ENCODE measurements around the gene ATP6V1E1.

The ATP6V1E1 gene

GRCh38 chr22:17552737-17553136 is 75.8 kb downstream of the ATP6V1E1 start:
- no peaks in the 10 kb centered on the region for H3K36me3 ChIP-seq (ENCODE audit: control insufficient read depth, insufficient read depth, low read length)
- no peaks in the 10 kb centered on the region for H3K79me2 ChIP-seq
- H3K4me2 ChIP-seq (ENCODE audit: low read length): no peak overlapping the region
- no peak for TF ChIP-seq CTCF (IDR thresholded peaks at IDR 0.05)
- no peaks in the 10 kb centered on the region for H3K4me1 ChIP-seq
- no peak overlapping the region for H3K4me3 ChIP-seq (ENCODE audit: low read depth, low read length)
- no peak overlapping the region for H2AFZ ChIP-seq
- H3K9ac ChIP-seq: no peak overlapping the region
- H3K9me3 ChIP-seq (ENCODE audit: control insufficient read depth, low read length): no peaks in the 10 kb centered on the region
- no peaks in the 10 kb centered on the region for H3K27me3 ChIP-seq (ENCODE audit: control insufficient read depth, insufficient read depth, low read length)
- H3K27ac ChIP-seq: no peak overlapping the region

- no peaks in the 10 kb centered on the region for H3K79me2 ChIP-seq
- H3K4me1 ChIP-seq: no peaks in the 10 kb centered on the region
- TF ChIP-seq CTCF (IDR thresholded peaks at IDR 0.05): no peak
- no peak overlapping the region for H3K4me2 ChIP-seq (ENCODE audit: low read length)
- H3K4me3 ChIP-seq (ENCODE audit: low read depth, low read length): no peak overlapping the region
- no peak overlapping the region for H3K27ac ChIP-seq
- H3K9me3 ChIP-seq (ENCODE audit: control insufficient read depth, low read length): no peaks in the 10 kb centered on the region
- no peaks in the 10 kb centered on the region for H3K27me3 ChIP-seq (ENCODE audit: control insufficient read depth, insufficient read depth, low read length)
- no peak overlapping the region for H3K9ac ChIP-seq
- no peaks in the 10 kb centered on the region for H3K36me3 ChIP-seq (ENCODE audit: control insufficient read depth, insufficient read depth, low read length)
- H2AFZ ChIP-seq: no peak overlapping the region
Observed at GRCh38 chr22:17549655-17550054, 78.9 kb downstream of the ATP6V1E1 start.

GRCh38 chr22:17549183-17549582 is 79.4 kb downstream of the ATP6V1E1 start:
- no peaks in the 10 kb centered on the region for H3K36me3 ChIP-seq (ENCODE audit: control insufficient read depth, insufficient read depth, low read length)
- H3K27me3 ChIP-seq (ENCODE audit: control insufficient read depth, insufficient read depth, low read length): no peaks in the 10 kb centered on the region
- no peak overlapping the region for H3K4me3 ChIP-seq (ENCODE audit: low read depth, low read length)
- no peaks in the 10 kb centered on the region for H3K9me3 ChIP-seq (ENCODE audit: control insufficient read depth, low read length)
- no peak overlapping the region for H3K9ac ChIP-seq
- no peak overlapping the region for H2AFZ ChIP-seq
- H3K27ac ChIP-seq: no peak overlapping the region
- no peak overlapping the region for H3K4me2 ChIP-seq (ENCODE audit: low read length)
- no peaks in the 10 kb centered on the region for H3K79me2 ChIP-seq
- no peak for TF ChIP-seq CTCF (IDR thresholded peaks at IDR 0.05)
- no peaks in the 10 kb centered on the region for H3K4me1 ChIP-seq

GRCh38 chr22:17548756-17549035 is 79.9 kb downstream of the ATP6V1E1 start:
- no peaks in the 10 kb centered on the region for H3K36me3 ChIP-seq (ENCODE audit: control insufficient read depth, insufficient read depth, low read length)
- H3K4me2 ChIP-seq (ENCODE audit: low read length): no peak overlapping the region
- H3K4me3 ChIP-seq (ENCODE audit: low read depth, low read length): no peak overlapping the region
- no peak overlapping the region for H3K9ac ChIP-seq
- no peaks in the 10 kb centered on the region for H3K9me3 ChIP-seq (ENCODE audit: control insufficient read depth, low read length)
- no peak overlapping the region for H2AFZ ChIP-seq
- H3K27me3 ChIP-seq (ENCODE audit: control insufficient read depth, insufficient read depth, low read length): no peaks in the 10 kb centered on the region
- H3K79me2 ChIP-seq: no peaks in the 10 kb centered on the region
- no peak for TF ChIP-seq CTCF (IDR thresholded peaks at IDR 0.05)
- no peak overlapping the region for H3K27ac ChIP-seq
- no peaks in the 10 kb centered on the region for H3K4me1 ChIP-seq

GRCh38 chr22:17548010-17548755 is 80.4 kb downstream of the ATP6V1E1 start:
- Histone ChIP-seq H3K9ac (no peak overlapping the region), H3K9me3 (ENCODE audit: control insufficient read depth, low read length) (no peaks in the 10 kb centered on the region), H3K79me2 (no peaks in the 10 kb centered on the region), H3K4me3 (ENCODE audit: low read depth, low read length) (no peak overlapping the region), H3K4me1 (no peaks in the 10 kb centered on the region), H3K4me2 (ENCODE audit: low read length) (no peak overlapping the region), H3K27ac (no peak overlapping the region), H3K36me3 (ENCODE audit: control insufficient read depth, insufficient read depth, low read length) (no peaks in the 10 kb centered on the region), H3K27me3 (ENCODE audit: control insufficient read depth, insufficient read depth, low read length) (no peaks in the 10 kb centered on the region), H2AFZ (no peak overlapping the region)
- no peak for TF ChIP-seq CTCF (IDR thresholded peaks at IDR 0.05)

Data from parathyroid adenoma (tissue), 2 donors.